Measurements from ENCODE around the gene MANEA.

Gene MANEA

DNA sequence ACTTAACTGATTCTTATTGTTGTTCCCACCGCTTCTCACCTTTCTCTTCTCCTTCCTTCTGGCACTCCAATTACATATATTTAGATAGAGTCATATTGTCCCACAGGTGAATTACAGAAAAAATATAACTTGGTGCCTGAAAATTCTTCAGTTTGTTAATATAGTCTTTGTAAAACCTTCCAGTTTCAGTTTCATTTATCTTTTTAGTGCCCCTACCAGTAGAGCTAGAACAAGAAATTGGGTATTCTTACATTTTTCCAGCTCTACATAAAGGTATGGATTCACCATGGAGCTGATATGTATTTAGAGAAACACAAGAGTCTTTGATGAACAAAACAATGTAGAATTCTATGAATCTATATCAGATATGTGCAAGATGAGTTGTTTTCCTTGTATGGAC, 10.7 kb downstream of the MANEA start:
- DNase-seq (ENCODE audit: low spot score) = no peak

DNA sequence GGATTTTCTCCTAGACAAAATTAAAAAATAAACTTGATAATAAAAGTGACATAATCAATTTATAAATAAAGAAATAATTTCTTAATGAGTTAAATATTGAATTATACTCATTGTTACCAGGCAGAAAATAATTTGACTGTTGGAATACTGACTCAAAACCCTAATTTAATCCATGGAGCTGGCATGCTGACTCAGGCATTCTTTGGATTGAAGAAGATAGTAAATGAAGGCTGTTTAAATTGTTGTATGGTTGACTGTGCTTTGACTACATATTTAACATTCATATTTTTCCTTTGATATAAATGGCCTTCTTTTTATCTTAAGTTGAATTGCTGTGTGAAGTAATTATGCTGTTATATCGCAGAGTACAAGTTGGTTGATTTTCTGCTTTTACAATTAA, 11.7 kb downstream of the MANEA start:
- no peak for DNase-seq (ENCODE audit: low spot score)

DNA sequence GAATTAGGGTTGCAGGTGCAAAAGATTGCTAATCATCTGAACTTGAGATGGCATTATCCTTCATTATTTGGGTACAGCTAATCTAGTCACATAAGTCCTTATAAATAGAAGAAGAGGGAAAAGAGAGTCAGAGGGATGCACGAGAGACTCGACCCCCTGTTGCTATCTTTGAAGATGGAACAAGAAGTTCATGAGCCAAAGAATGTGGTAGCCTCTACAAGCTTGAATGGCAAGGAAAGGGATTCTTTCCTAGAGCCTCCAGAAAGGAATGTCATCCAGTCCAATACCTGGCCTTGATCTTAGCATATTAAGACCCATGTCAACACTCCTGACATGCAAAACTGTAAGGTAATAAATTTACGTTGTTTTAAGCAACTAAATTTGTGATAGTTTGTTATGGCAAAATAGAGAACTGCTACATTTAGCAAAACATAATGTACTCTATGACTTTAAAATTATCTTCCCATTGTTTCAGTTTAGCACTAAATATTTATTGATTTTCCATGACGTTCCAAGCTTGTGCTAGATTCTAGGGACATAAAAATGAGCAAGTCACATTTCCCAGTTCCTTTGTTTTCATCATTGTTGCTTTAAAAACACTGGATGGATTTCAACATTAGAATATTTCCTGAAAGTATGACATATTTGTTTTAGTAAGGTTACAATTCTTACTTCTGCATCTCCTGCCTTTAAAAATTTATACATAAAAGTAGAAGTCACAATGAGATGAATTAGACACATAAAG, 12.7 kb downstream of the MANEA start:
- no peak for DNase-seq (ENCODE audit: low spot score)

DNA sequence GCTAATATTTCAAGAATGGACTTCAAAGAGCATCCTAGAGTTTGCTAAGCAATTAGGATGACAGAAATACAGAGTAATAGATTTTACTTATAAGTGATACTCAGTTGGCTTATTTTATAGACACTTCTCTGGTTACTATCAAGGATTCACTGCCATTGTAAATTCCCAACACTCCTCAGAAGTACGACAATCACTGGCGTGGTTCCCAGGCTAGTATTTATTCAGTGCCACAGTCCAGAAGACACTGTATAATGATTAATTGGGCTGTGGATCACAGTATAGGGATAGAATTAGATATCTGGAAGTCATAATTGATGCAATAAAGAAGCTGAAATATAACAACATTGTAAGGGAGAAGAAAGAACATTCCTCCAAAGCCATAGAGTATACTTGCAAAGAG, 15.7 kb downstream of the MANEA start:
- no peak for DNase-seq (ENCODE audit: low spot score)

DNA sequence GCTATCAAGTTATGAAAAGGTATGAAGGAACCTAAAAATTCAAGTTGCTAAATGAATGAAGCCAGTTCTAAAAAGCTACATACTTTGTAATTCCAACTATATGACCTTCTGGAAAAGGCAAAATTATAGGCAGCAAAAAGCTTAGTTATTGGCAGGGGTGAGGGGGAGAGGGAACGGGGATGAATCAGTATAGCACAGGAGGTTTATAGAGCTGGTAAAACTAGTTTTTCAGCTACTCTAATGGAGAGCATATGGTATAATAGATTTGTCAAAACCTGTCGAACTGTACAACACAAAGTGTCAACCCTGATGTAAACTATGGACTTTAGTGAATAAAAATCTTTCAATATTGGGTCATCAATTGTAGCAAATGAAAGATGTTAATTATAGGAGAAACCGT, 18.7 kb downstream of the MANEA start:
- DNase-seq (ENCODE audit: low spot score) = no peak

DNA sequence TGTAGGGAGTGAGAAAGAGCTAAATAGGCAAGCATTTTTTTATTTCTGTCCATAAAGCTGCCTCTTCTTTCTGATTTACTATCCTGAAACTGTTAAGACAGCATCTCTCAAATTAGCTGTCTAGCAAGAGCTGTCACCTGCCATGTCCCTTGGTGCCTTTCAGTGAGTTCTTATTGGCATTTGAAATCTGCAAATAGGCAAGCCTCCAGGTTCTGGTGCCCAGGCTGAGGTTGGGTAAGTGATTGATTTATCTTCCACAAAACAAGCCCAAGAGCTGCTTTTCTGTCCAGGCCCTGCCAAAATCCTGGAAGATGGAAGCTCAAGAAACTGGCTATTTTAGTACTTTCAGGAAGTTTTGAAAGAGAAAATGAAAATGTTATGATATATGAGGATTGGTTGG, 22.4 kb downstream of the MANEA start:
- no peak for DNase-seq (ENCODE audit: low spot score)

DNA sequence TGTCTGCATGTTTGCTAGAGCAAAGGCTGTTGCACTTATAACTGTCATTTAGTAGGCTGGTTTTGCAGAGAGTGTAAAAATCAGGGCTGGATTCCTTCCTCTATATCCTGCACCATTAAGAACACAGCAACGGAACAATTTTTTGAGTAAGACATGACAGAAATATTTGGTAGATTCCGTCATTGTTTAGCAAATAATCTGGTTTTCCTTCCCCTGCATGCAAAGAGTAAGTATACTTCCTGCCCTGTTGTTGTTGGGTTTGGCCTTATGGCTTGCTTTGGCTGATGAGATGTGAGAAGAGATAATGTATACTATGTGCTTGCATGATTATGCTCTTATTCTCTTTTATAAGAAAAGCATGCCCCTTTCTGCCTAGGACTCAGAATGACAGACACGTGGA, 23.8 kb downstream of the MANEA start:
- no peak for DNase-seq (ENCODE audit: low spot score)

DNA sequence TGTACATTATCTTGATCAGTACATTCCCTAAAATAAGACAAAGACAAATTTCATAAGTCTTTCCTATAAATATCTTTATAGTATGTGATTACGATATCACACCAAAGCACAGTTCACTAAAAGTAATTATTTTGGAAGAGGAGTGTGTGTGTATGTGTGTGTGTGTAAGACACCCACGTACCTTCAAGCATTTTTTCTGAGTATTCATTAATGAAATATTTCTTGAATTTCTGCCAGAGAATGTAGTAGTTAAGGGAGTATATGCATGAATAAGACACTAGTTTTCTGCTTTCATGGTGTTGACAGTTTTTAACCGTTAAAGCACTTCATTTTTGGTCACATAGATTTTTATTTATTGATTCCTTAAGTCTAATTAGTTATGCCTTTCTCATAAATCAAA, 36.8 kb downstream of the MANEA start:
- no peak for DNase-seq (ENCODE audit: low spot score)

DNA sequence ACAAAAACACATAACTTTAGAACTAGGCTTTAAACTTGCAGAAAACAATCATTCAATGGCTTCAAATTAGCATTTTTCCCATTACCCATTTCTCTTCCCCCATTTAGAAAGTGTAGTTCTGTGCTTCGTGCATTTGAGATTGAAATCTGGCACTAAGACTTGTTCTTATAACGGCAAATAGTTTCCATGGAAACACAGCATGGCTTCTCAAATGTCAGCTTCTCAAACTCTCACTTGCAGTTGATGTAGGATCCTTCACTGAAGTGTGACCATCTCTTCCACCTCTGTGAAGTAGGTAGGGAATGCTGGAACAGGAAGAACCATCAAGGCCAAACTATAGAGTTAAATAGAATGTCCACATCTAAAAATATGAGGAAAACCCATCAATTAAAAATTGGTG, 52.2 kb downstream of the MANEA start:
- no peak for DNase-seq (ENCODE audit: low spot score)

DNA sequence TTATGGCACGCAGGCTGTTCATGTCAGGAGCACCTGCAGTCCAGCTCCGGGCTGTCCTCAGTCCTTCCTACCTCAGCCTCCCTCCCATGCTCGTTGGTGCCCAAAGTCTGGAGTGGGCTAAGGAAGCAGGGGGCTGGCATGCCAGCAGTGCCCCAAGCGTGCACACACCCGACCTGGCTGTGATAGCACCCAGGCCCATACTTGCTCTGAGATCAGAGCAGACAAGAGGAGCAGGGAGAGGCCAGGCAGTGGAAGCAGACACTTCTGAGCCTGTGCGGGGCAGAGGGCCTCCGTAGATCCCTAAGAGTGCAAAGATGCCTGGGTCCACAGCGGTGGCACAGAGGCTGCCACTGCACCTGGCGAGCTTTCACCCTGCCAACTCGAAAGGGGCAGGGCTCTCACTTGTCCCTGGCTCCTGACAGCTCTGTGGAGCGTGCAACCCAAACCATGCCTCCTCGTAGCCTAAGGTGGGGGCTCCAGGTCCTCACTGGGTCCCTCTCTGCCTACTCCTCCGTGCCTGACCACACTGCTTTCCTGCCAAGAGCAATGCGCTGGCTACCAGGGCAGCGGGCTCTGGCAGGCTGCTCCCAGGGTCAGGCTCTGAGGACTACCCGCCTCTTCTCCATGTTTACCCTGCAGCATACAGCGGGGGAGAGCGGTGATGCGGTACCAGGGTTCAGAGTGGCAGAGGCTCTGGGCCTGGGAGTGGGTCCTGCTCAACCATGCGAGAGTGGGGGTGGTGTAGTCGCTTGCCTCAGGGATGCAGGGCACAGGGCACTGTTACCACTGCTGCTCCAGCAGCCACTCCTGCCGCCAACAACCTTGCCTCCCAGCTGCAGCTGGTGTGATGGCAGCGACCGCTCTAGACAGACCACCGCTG, 59.5 kb downstream of the MANEA start:
- DNase-seq (ENCODE audit: low spot score) = no peak

DNA sequence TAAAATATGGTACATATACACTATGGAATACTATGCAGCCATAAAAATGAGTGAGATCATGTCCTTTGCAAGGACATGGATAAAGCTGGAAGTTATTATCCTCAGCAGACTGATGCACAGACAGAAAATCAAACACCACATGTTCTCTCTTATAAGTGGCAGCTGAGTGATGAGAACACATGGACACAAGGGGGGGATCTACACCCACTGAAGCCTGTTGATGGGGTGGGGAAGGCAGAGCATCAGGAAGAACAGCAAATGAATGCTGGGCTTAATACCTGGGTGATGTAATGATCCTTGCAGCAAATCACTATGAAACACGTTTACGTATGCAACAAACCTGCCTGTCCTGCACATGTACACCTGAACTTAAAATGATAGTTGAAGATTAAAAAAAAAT, 71.3 kb downstream of the MANEA start:
- DNase-seq (ENCODE audit: low spot score) = no peak

DNA sequence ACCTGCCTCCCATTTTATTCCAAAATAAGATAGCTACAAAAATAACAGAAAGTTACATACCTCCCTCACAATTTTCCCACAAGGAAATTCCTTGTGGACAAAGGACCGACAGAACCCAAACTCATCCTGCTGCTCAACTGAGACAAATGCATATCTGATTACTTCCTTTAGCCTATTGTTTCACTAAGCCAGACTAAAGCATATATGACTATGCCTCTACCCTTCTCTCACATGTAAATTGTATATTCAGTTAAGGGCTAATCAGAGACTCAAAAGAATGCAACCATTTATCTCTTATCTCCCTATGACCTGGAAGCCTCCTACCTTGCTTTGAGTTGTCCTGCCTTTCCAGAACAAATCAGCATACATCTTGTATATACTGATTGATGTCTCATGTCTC, 72.1 kb downstream of the MANEA start:
- DNase-seq (ENCODE audit: low spot score) = no peak

DNA sequence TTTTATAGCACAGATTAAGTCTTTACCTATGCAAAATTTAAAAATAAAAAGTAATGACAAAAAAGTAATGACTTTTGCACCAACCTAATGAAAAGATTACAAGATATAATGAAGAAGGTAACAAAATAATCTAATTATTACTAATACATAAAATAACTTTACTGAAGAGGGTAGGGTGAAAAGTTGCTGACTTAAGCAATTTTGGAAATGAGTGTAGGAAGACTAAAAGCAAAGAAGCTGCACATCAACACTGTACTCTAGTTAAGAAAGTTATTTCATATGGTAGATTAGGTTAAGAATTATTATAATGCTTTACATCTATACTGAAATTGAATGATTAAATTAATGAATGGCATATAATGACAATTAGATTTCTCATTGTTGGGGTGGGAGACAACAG, 76.8 kb downstream of the MANEA start:
- DNase-seq (ENCODE audit: low spot score) = no peak

DNA sequence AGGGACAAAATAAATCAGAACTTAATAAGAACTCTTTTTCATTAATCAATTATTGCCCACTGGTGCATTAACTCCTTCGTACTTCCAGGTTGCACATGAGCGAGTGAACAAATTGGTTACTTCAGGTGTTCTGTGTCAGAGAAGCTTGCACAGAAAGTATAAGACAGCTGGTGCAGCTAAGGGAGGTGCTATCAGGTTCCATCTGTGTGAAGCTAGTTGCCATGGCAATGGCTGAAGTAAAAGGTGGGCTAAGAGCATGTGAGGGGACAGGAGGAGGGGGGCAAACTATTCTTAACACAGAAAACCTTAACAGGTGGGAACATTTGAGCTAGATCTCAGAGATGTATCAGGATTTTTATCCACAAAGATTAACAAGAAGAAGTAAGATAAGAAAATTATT, 81.6 kb downstream of the MANEA start:
- DNase-seq (ENCODE audit: low spot score) = no peak
